Measurements from ENCODE around the gene USH2A.

The USH2A gene

GRCh38 chr1:215640429-215641148, 782.7 kb downstream of the USH2A start:
- ATAC-seq (ENCODE audit: insufficient read depth, low read depth) = no peak
- no peak overlapping the region for H3K27ac ChIP-seq (ENCODE audit: low read length)
- no peaks in the 10 kb centered on the region for H3K4me1 ChIP-seq (ENCODE audit: insufficient read depth, low read length)
- DNase-seq = no peak
- no peak for TF ChIP-seq CTCF (IDR thresholded peaks at IDR 0.05; ENCODE audit: borderline replicate concordance, extremely low read depth, low read length, poor library complexity, severe bottlenecking)
- no peak for TF ChIP-seq EZH2 (IDR thresholded peaks at IDR 0.05; ENCODE audit: borderline replicate concordance, low read depth, low read length, severe bottlenecking)
- H3K4me3 ChIP-seq (ENCODE audit: low read depth in 1 of 2, low read length in 2 of 2) = no peak overlapping the region
- no peaks in the 10 kb centered on the region for H3K27me3 ChIP-seq (ENCODE audit: insufficient read depth, low read length, poor library complexity)
- no peak overlapping the region for H2AFZ ChIP-seq (ENCODE audit: low read depth, low read length)
- H3K9me3 ChIP-seq (ENCODE audit: insufficient read depth, low read length, severe bottlenecking) = no peaks in the 10 kb centered on the region
- no peaks in the 10 kb centered on the region for H3K79me2 ChIP-seq (ENCODE audit: insufficient read depth, low read length)
- H4K20me1 ChIP-seq (ENCODE audit: insufficient read depth, low read length) = no peaks in the 10 kb centered on the region
- H3K36me3 ChIP-seq (ENCODE audit: insufficient read depth, low read length) = no peaks in the 10 kb centered on the region
- H3K4me2 ChIP-seq (ENCODE audit: insufficient read depth, low read length) = no peak overlapping the region
- no peak overlapping the region for H3K9ac ChIP-seq (ENCODE audit: low read depth, low read length)

- H3K4me1 ChIP-seq (ENCODE audit: insufficient read depth, low read length) = no peaks in the 10 kb centered on the region
- H3K4me3 ChIP-seq (ENCODE audit: low read depth in 1 of 2, low read length in 2 of 2) = no peak overlapping the region
- DNase-seq (no peak), ATAC-seq (ENCODE audit: insufficient read depth, low read depth) (no peak)
- TF ChIP-seq EZH2 (IDR thresholded peaks at IDR 0.05; ENCODE audit: borderline replicate concordance, low read depth, low read length, severe bottlenecking) = no peak
- TF ChIP-seq CTCF (IDR thresholded peaks at IDR 0.05; ENCODE audit: borderline replicate concordance, extremely low read depth, low read length, poor library complexity, severe bottlenecking) = no peak
- no peaks in the 10 kb centered on the region for H3K36me3 ChIP-seq (ENCODE audit: insufficient read depth, low read length)
- no peaks in the 10 kb centered on the region for H3K79me2 ChIP-seq (ENCODE audit: insufficient read depth, low read length)
- H3K4me2 ChIP-seq (ENCODE audit: insufficient read depth, low read length) = no peak overlapping the region
- H3K9ac ChIP-seq (ENCODE audit: low read depth, low read length) = no peak overlapping the region
- no peak overlapping the region for H2AFZ ChIP-seq (ENCODE audit: low read depth, low read length)
- no peaks in the 10 kb centered on the region for H3K27me3 ChIP-seq (ENCODE audit: insufficient read depth, low read length, poor library complexity)
- no peaks in the 10 kb centered on the region for H4K20me1 ChIP-seq (ENCODE audit: insufficient read depth, low read length)
- H3K27ac ChIP-seq (ENCODE audit: low read length) = no peak overlapping the region
- H3K9me3 ChIP-seq (ENCODE audit: insufficient read depth, low read length, severe bottlenecking) = no peaks in the 10 kb centered on the region
These were observed 786.1 kb downstream of the USH2A start for GRCh38 chr1:215637041-215637573.

GRCh38 chr1:215636258-215636965, 786.8 kb downstream of the USH2A start:
- no peaks in the 10 kb centered on the region for H3K9me3 ChIP-seq (ENCODE audit: insufficient read depth, low read length, severe bottlenecking)
- no peak overlapping the region for H3K4me3 ChIP-seq (ENCODE audit: low read depth in 1 of 2, low read length in 2 of 2)
- H3K4me2 ChIP-seq (ENCODE audit: insufficient read depth, low read length) = no peak overlapping the region
- H4K20me1 ChIP-seq (ENCODE audit: insufficient read depth, low read length) = no peaks in the 10 kb centered on the region
- H3K36me3 ChIP-seq (ENCODE audit: insufficient read depth, low read length) = no peaks in the 10 kb centered on the region
- ATAC-seq (ENCODE audit: insufficient read depth, low read depth) (no peak), DNase-seq (no peak)
- H3K9ac ChIP-seq (ENCODE audit: low read depth, low read length) = no peak overlapping the region
- no peak for TF ChIP-seq EZH2 (IDR thresholded peaks at IDR 0.05; ENCODE audit: borderline replicate concordance, low read depth, low read length, severe bottlenecking)
- no peak for TF ChIP-seq CTCF (IDR thresholded peaks at IDR 0.05; ENCODE audit: borderline replicate concordance, extremely low read depth, low read length, poor library complexity, severe bottlenecking)
- no peaks in the 10 kb centered on the region for H3K27me3 ChIP-seq (ENCODE audit: insufficient read depth, low read length, poor library complexity)
- H3K4me1 ChIP-seq (ENCODE audit: insufficient read depth, low read length) = no peaks in the 10 kb centered on the region
- no peaks in the 10 kb centered on the region for H3K79me2 ChIP-seq (ENCODE audit: insufficient read depth, low read length)
- H2AFZ ChIP-seq (ENCODE audit: low read depth, low read length) = no peak overlapping the region
- H3K27ac ChIP-seq (ENCODE audit: low read length) = no peak overlapping the region

All from DND-41 (cell line).